Measurements from ENCODE around the gene BDKRB2. TPM values are rescaled to one million over a fixed set of nuclear protein-coding genes. Genes with fewer than 3 reads are reported as not detected.

The BDKRB2 gene
- 3.8 TPM for total RNA-seq (ENCODE audit: unreplicated experiment)
- long read RNA-seq, result 0 reads

DNA sequence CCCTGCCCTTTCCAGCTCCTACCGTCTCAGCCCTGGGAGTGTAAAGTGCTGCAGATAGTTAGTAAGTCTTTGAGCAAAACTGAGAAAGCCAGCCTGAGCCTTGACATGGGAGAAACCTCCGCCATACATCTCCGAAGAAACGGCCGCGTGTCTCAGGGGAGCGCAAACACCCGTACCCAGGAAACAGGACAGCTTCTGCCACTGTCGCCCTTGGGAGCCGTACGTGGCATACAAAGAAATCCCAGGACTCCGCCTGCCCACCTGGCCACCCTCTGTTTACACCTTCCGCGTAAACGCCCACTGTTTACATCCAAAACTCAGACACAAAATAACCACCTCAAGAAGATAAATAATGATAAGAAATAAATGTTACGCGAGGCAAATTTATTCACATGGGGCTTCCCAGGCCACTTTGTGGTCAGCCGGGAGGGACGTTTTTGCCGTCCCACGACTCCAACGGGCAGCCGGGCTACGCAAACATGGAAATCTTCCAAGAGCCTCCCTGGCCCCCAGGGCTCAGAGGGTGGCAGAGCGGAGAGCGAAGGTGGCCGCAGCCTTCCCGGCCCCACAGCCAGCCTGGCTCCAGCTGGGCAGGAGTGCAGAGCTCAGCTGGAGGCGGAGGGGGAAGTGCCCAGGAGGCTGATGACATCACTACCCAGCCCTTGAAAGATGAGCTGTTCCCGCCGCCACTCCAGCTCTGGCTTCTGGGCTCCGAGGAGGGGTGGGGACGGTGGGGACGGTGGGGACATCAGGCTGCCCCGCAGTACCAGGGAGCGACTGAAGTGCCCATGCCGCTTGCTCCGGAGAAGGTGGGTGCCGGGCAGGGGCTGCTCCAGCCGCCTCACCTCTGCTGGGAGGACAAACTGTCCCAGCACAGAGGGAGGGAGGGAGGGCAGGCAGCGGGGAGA is at the start of gene BDKRB2:
TSS of gene BDKRB2 (plus strand) at position 689 of the 908 bp plus-strand sequence. CDS start 32,269 bp downstream, outside the sequence.
- H3K27me3 Mint-ChIP-seq (ENCODE audit: unreplicated experiment), result peaks cover 3% of the 10 kb centered on the region
- peaks cover 4% of the 10 kb centered on the region for H3K36me3 Mint-ChIP-seq (ENCODE audit: unreplicated experiment)
- H3K27ac Mint-ChIP-seq (ENCODE audit: unreplicated experiment), result peak within 1 kb of the TSS; percentile 48
- H3K9me3 Mint-ChIP-seq (ENCODE audit: unreplicated experiment), result peaks cover 1% of the 10 kb centered on the region
- peak; percentile 84 for DNase-seq
- peaks cover 7% of the 10 kb centered on the region for H3K4me1 Mint-ChIP-seq (ENCODE audit: low read depth, unreplicated experiment)
- peak within 1 kb of the TSS; percentile 63 for H3K4me3 Mint-ChIP-seq (ENCODE audit: unreplicated experiment)
- TF ChIP-seq CTCF (IDR thresholded peaks at IDR 0.05; ENCODE audit: partially characterized antibody, unreplicated experiment), result no peak

- Mint-ChIP-seq H3K27me3 (ENCODE audit: unreplicated experiment) (peaks cover 4% of the 10 kb centered on the region), H3K4me1 (ENCODE audit: low read depth, unreplicated experiment) (no peaks in the 10 kb centered on the region), H3K9me3 (ENCODE audit: unreplicated experiment) (peaks cover 2% of the 10 kb centered on the region), H3K36me3 (ENCODE audit: unreplicated experiment) (no peaks in the 10 kb centered on the region), H3K27ac (ENCODE audit: unreplicated experiment) (no peak overlapping the region), H3K4me3 (ENCODE audit: unreplicated experiment) (no peak overlapping the region)
- DNase-seq, result no peak
- no peak for TF ChIP-seq CTCF (IDR thresholded peaks at IDR 0.05; ENCODE audit: partially characterized antibody, unreplicated experiment)
Observed at GRCh38 chr14:96154900-96155299, 49.7 kb upstream of the BDKRB2 start.

DNA sequence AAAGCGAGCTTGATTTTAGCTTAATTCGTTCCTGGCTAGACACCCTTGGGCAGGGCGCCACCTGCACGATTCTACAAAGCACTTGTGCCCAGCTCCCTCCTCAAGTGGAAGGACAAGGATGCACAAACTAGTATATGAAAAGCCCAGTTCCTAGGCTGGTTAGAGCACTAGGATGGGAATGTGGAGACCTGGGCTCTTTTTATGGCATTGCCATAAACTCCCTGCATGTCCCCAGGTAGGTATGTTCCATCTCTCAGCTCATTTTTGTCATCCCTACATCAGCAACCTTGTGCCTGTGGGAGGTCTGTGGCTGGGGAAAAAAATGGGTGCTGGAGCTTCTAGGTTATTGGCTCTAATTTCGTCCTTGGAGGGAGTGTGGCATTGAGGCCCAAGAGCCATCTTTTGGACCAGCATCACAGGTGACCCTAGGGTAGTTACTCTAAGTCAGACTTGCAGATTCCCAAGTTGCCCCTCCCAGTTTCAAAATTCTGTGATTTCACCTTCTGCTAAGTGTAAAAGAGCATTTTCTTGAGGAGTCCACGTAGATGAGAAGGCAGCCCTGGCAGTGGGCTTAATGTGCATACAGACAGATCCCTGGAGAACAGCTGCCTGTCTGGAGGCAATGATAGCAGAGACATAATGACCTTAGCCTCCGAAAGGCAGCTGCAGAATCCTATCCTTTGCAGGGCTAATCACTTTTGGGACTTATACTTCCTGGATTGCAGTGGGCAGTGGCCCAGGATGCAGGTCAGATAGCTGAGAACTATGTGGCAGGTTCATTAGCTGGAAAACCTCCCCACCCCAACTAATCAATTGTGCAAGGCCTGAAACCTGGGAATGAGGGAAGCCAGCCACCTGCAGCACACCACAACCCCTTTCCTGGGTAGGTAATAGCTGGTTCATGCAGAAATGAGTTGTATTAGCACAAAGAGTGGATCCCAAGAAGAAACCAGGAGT is 47.6 kb upstream of the BDKRB2 start:
- no peak for DNase-seq

GRCh38 chr14:96158735-96159134 is 45.9 kb upstream of the BDKRB2 start:
- no peak for TF ChIP-seq CTCF (IDR thresholded peaks at IDR 0.05; ENCODE audit: partially characterized antibody, unreplicated experiment)
- Mint-ChIP-seq H3K27me3 (ENCODE audit: unreplicated experiment) (peaks cover 6% of the 10 kb centered on the region), H3K4me3 (ENCODE audit: unreplicated experiment) (no peak overlapping the region), H3K4me1 (ENCODE audit: low read depth, unreplicated experiment) (no peaks in the 10 kb centered on the region), H3K9me3 (ENCODE audit: unreplicated experiment) (peaks cover 2% of the 10 kb centered on the region), H3K27ac (ENCODE audit: unreplicated experiment) (no peak overlapping the region), H3K36me3 (ENCODE audit: unreplicated experiment) (no peaks in the 10 kb centered on the region)
- DNase-seq, result no peak

More for the DNA sequence above, 47.6 kb upstream of the BDKRB2 start:
- no peak overlapping the region for H3K4me3 Mint-ChIP-seq (ENCODE audit: unreplicated experiment)
- H3K27me3 Mint-ChIP-seq (ENCODE audit: unreplicated experiment), result peaks cover 4% of the 10 kb centered on the region
- H3K4me1 Mint-ChIP-seq (ENCODE audit: low read depth, unreplicated experiment), result no peaks in the 10 kb centered on the region
- no peak overlapping the region for H3K27ac Mint-ChIP-seq (ENCODE audit: unreplicated experiment)
- H3K9me3 Mint-ChIP-seq (ENCODE audit: unreplicated experiment), result peaks cover 2% of the 10 kb centered on the region
- no peaks in the 10 kb centered on the region for H3K36me3 Mint-ChIP-seq (ENCODE audit: unreplicated experiment)
- TF ChIP-seq CTCF (IDR thresholded peaks at IDR 0.05; ENCODE audit: partially characterized antibody, unreplicated experiment), result no peak
